Activated CD8-positive, alpha-beta memory T cell treated with anti-CD3 and anti-CD28 coated beads for 24 hours (primary cell): ENCODE results near the gene CHST4.
"Not testable (repeated sequence)": the region's sequence is repeated elsewhere in the genome, so short reads cannot be mapped to it uniquely, and the experiment has no call there.

ENCODE experiments used
- DNase-seq: peaks from one replicate; pipeline ENCODE4 v3.0.0-alpha.2; 2020

CHST4 gene

DNA sequence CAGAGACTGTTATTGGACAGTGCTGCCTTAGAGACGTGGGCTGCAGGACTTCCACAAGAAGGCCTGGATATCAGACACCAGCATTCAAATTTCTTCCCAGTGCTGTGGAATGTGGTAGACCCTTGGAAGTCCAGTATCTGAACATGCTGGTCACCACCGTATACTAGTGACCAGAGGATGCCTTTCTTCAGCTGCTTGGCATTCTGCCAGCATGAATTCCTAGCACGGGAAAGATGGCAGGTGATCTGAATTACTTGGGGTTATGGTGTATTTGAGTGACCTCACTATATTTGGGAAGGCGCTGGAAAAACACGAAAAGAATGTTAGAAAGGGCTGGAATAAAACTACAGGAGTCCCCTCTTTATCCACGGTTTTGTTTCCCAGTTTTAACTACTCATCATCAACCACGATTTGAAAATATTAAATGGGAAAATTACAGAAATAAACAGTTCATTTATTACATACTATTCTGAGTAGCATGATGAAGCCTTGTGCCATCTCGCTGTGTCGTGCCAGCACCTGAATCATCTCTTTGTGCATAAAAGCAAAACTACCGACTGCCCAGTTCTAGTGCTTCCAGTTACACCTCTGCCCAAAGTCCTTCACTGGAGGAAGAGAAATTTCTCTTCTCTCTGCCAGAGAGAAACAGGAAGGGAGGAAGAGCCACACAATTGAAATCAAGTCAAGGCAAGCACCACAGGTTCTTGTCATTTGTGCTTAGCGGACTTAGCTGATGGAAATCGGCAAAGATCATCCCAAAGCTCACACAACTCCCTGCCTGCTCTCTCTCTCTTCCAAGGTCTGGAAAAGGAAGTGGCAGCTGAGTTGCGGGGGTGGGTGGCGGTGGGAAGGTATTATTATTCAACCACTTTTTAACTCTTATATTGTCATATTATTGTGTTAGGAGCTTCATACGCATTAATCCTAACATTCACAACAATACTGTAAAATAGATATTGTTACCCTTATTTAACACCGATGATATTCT is 1.4 kb upstream of the CHST4 start:
- DNase-seq = no peak

- DNase-seq = no peak
Observed at GRCh38 chr16:71528257-71528656, 2.0 kb downstream of the CHST4 start.

- no peak for DNase-seq
Observed at GRCh38 chr16:71528863-71529262, 2.6 kb downstream of the CHST4 start.

- DNase-seq = no peak
Observed at GRCh38 chr16:71532366-71532765, 6.1 kb downstream of the CHST4 start.

DNA sequence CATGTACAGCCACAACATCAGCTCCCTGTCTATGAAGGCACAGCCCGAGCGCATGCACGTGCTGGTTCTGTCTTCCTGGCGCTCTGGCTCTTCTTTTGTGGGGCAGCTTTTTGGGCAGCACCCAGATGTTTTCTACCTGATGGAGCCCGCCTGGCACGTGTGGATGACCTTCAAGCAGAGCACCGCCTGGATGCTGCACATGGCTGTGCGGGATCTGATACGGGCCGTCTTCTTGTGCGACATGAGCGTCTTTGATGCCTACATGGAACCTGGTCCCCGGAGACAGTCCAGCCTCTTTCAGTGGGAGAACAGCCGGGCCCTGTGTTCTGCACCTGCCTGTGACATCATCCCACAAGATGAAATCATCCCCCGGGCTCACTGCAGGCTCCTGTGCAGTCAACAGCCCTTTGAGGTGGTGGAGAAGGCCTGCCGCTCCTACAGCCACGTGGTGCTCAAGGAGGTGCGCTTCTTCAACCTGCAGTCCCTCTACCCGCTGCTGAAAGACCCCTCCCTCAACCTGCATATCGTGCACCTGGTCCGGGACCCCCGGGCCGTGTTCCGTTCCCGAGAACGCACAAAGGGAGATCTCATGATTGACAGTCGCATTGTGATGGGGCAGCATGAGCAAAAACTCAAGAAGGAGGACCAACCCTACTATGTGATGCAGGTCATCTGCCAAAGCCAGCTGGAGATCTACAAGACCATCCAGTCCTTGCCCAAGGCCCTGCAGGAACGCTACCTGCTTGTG is 10.7 kb downstream of the CHST4 start:
- DNase-seq = no peak

GRCh38 chr16:71537643-71538042 is 11.4 kb downstream of the CHST4 start:
- peak; percentile 58 for DNase-seq

GRCh38 chr16:71542377-71542776 is 16.2 kb downstream of the CHST4 start:
- DNase-seq = peak; percentile 76

- DNase-seq = no peak
Observed at GRCh38 chr16:71547168-71547567, 20.9 kb downstream of the CHST4 start.

DNA sequence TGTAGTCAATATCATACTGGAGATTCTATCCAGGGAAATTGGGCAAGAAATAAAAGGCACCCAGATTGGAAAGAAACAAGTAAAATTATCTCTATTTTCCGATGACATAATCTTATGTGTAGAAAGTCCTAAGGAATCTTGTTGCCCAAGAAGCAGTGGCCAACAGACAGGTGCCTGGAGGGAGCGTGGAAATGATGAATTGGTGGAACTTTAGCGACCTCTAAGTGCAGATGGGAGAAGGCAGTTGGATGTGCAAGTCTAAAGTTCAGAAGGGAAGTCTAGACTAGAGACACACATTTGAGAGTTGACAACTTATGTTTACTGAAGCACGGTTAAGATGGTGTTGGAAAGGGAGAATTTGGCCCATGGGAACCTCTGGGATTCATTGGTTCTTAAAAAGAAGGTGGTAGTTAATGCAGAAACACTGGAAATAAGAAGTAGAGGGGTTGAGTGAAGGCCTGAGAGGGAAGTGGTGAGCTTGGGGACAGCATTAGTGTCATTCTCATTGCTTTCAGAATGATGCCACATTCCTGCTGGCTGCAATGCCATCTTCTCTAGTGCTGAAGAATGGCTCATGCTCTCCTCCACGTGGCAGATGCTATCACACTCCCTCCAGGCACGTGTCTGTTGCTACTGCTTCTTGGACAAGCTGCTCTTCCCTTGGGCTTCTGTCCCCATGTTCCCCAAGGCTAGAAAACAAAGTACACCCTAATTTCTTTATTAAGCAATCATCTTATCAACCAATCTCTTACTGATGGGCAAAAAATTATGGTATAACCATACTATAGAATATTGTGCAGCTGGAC is 26.7 kb downstream of the CHST4 start:
- DNase-seq = no peak

DNA sequence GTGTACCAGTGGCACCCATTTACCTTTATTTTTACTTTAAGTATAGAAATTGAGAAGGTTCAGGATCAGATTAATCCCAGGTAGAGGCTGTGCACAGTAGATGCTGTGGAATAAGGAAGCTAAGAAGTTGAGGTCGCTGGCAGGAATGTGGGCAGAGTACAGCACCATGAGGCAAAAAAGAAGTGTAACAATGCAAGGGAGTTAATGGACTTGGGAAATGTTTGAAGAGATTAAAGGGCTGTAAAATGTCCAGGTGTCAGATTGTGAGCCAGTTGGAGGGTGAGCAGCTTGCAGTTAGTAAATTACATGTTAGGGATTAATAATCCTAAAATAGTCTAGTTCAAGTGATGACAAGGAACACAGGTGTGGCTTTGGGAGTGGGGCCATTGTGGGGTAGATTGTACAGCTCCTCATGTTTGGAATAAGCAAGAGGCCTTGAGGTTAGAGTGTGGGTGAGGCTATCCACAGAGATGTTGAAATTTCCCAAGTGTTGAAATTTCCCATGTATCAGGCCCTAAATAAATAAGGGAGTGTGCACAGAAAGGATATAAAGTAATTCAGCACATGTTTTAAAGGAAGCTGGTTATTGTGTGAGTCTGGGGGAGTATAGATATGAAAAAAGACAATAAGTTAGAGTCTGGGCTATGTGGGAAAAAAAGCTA is 29.1 kb downstream of the CHST4 start:
- no peak for DNase-seq

- DNase-seq = no peak
Observed at GRCh38 chr16:71557299-71557698, 31.1 kb downstream of the CHST4 start.

GRCh38 chr16:71557954-71558582 is 31.8 kb downstream of the CHST4 start:
- DNase-seq = no peak

DNA sequence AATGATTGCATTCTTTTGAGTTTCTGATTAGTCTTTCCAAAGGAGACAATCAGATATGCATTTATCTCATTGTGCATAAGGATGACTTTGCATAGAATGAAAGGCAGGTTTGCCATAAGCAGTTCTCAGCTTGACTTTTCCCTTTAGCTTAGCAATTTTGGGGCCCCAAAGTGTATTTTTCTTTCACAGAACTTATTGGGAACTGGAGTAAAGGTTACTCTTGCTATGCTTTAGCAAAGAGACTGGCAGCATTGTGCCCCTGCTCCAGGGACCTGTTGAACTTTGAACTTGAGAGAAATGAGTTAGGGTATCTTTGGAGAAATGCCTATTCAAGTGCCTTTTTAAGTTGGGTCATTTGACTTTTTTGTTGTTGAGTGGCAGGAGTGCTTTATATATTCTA is 33.6 kb downstream of the CHST4 start:
- DNase-seq = no peak

DNA sequence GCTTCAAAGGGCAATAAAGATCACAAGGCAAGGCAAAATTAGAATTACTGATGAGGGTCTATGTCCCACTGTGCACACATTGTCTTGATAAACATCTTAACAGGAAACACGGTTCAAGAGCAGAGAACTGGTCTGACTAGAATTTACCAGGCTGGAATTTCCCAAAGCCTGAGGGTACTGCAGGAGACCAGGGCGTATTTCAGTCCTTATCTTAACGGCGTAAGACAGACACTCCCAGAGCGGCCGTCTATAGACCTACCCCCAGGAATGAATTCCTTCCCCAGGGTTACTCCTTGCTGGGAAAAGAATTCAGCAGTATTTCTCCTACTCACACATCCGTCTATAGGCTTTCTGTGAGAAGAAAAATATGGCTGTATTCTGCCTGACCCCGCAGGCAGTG is 35.7 kb downstream of the CHST4 start:
- not testable (repeated sequence) for DNase-seq

- DNase-seq = no peak
Observed at GRCh38 chr16:71562552-71562951, 36.3 kb downstream of the CHST4 start.

DNA sequence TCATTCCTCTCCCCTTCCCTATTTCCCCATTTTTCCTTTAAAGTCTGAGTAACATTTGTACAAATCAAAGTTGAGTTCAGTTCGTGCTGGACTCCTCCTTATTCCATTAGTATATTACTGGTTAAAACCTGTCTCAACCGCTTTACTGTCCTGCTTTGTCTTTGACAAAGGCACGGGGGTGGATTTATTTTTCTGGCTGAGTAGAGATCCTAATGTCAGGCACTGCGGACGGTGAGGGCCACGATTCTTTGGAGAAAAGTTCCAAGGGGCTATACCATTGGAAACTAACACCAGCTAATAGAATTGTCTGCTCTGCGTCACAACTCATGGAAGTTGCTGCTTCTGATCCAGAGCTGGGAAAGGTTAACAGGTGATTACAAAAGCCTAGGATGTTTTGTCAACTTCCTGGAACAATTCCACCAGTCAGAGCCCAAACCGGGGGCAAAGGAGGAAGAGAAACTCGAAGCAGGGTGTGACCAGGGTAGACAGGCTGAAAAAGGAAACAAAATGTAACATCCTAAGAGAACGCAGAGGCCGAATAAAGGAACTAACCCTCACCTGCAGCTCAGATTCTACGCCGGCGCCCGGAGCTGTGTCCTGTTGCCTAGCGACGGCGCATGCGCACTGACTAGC is 38.2 kb downstream of the CHST4 start:
- no peak for DNase-seq

GRCh38 chr16:71565812-71566700 is 39.8 kb downstream of the CHST4 start:
- DNase-seq = no peak

DNA sequence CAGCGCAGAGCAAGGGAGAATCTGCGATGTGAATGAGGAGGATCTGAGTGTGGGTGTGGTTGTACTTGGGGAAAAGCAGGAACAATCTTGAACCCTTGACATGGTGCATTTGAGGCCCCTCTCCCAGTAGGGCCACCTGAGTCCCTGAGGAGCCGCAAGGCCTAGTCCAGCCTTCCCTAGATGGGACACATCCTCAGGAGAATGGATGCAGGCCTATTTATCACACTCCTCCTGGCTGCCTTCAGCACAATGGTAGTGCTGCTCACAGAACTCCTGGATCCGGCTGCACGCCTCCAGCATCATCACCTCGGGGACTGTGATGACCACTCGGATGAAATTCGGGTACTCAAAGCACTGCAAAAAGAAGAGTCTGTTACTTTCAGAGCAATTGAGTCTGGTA is 41.7 kb downstream of the CHST4 start:
- no peak for DNase-seq

DNA sequence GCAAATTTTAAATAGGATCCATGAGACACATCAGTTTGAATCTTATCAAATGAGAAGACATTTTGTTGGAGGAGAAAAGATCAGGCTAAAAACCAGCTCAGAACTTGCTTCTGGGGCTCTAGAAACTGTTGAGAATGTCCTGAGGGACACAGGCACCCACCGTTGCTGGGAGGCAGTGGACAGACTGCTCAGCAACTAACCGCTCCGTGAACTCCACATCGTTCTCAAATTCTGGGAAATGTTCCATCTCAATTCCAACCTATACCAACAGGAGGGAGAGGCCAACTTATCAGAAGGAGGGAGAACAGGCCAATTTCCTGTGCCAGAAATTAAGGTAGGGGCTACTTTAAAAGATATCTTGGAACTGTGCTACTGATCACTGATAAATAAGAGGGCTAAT is 42.3 kb downstream of the CHST4 start:
- DNase-seq = no peak

DNA sequence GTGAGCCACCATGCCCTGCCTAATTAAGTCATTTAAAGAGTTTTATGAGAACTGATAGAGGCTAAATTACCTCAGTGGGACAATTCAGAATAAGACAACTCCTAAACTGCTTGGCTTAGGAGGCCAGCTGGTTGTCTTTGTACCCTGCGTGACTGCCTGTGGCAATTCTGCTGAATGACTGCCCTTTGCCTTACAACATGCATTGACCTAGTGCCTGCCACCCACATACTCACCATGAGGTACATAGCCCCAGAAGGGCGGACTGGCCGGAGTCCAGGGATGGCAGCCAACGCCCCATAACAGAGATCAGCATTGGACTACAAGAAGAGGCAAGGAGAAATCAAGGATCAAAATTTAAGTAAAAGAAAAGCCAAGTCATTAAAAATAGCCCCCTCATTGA is 43.4 kb downstream of the CHST4 start:
- DNase-seq = no peak

DNA sequence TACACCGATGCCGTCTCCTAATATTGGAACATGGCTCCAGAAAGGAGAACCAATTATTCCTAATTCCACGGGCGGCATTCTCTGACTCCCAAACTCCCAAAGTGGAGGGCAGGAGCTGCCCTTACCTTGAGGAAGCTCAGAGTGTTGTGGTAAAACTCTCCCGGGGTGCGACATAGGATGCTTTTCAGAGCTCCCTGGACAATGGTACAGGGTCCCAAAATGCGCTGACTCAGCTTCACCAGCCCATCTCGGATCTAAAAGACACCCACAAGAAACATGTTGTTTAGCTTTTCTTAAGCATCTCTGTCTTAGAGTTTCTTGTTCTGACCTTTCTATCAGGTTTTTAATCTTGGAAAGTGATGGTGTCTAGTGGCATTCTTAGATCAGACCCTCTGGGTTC is 43.9 kb downstream of the CHST4 start:
- DNase-seq = no peak
